GM12878 (cell line): ENCODE results near the gene ERCC1.

Source experiments
- BCL11A ChIP-seq: IDR thresholded peaks from 2 replicates; pipeline ENCODE4 v1.6.1; 2011; ENCODE audit warnings: low read depth, low read length
- EP300 ChIP-seq, 2 experiments: fragments of 150-350 bp in 1 of 2; IDR thresholded peaks; 2 replicates each; pipeline ENCODE4 v1.6.1; 2011 to 2012; ENCODE audit warnings: low read depth in 2 of 2, low read length in 2 of 2, borderline replicate concordance in 1 of 2, improper control_type of control experiment in 1 of 2, inconsistent platforms in 1 of 2; ENCODE audit not compliant: control insufficient read depth in 1 of 2
- HDAC2 ChIP-seq: fragments of 200-600 bp; sonication (generic); IDR thresholded peaks from 2 replicates; pipeline ENCODE4 v1.6.1; 2017
- JUND ChIP-seq: IDR thresholded peaks from 2 replicates; pipeline ENCODE4 v1.6.1; 2012; ENCODE audit warnings: low read depth, mild to moderate bottlenecking, low read length, improper control_type of control experiment, moderate library complexity
- POLR2AphosphoS5 ChIP-seq: IDR thresholded peaks from 2 replicates; pipeline ENCODE4 v1.6.1; 2011; ENCODE audit warnings: mild to moderate bottlenecking, low read length, inconsistent platforms
- TF ChIP-seq, protein P1 (sequence below), 3 experiments: IDR thresholded peaks in 2 of 3; conservative IDR thresholded peaks in 1 of 3; 2 replicates each; pipeline ENCODE4 v1.5.1; 2011; ENCODE audit warnings: low read depth in 3 of 3, low read length in 3 of 3, mild to moderate bottlenecking in 3 of 3, control low read depth in 2 of 3, moderate library complexity in 2 of 3, inconsistent platforms in 1 of 3, mixed read lengths in 1 of 3; ENCODE audit not compliant: control insufficient read depth in 2 of 3, insufficient read depth in 1 of 3; ENCODE audit errors: extremely low read depth in 1 of 3
- TF ChIP-seq, protein P2 (sequence below): IDR thresholded peaks from 2 replicates; pipeline ENCODE4 v1.6.1; 2012; ENCODE audit warnings: improper control_type of control experiment, low read depth, low read length; ENCODE audit not compliant: insufficient replicate concordance
- TF ChIP-seq, protein P3 (sequence below): fragments of 150-350 bp; IDR thresholded peaks from 2 replicates; pipeline ENCODE4 v1.6.1; 2016; ENCODE audit warnings: low read depth, low read length

DNA sequence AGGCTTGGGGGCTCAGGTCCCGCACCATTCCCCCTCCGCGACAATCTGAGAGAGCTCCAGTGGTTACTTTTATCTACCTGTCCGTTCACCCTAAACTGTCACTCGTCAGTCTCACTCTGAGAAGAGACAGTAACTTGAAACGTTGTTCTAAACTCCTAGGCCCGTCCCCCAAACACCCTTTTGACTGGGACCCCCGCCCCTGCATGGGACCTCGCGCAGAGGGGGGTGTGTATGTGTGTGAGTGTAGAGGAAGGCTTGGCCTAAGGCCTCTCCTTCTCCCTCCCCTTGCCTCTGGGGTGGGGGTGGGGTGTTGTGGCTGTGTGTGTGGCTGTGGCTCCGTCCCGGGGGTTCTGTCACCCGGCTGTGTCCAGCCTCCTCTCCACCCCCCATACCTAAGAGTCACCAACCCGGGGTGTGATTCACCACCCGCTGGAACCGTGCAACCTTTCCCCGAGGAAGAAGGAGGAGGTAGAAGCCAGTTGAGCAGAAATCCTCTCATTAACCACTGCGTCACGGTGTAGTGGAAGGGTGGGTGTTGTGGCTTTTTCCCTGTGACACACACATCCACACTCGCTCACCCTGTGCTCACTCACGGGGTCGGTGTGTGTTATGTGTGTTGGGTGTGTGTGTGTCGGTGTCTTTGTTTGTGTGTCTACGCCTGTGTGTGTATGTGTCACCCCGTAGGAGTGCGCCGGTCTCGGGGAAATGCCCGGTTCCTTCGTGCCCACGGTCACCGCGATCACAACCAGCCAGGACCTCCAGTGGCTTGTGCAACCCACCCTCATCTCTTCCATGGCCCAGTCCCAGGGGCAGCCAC is 46.4 kb upstream of the ERCC1 start:
- TF ChIP-seq POLR2AphosphoS5 (0 out of 2 replicates have a peak, but pooled peaks have one; percentile 52), HDAC2 (no peak), JUND (no peak), EP300 (IDR thresholded peaks at IDR 0.05; ENCODE audit: borderline replicate concordance in 1 of 2, control insufficient read depth in 1 of 2, low read depth in 2 of 2, low read length in 2 of 2) (no peak), BCL11A (no peak)
- TF ChIP-seq, protein P1, sequence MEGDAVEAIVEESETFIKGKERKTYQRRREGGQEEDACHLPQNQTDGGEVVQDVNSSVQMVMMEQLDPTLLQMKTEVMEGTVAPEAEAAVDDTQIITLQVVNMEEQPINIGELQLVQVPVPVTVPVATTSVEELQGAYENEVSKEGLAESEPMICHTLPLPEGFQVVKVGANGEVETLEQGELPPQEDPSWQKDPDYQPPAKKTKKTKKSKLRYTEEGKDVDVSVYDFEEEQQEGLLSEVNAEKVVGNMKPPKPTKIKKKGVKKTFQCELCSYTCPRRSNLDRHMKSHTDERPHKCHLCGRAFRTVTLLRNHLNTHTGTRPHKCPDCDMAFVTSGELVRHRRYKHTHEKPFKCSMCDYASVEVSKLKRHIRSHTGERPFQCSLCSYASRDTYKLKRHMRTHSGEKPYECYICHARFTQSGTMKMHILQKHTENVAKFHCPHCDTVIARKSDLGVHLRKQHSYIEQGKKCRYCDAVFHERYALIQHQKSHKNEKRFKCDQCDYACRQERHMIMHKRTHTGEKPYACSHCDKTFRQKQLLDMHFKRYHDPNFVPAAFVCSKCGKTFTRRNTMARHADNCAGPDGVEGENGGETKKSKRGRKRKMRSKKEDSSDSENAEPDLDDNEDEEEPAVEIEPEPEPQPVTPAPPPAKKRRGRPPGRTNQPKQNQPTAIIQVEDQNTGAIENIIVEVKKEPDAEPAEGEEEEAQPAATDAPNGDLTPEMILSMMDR (IDR thresholded peaks at IDR 0.05 in 2 of 3, conservative IDR thresholded peaks at IDR 0.05 in 1 of 3; ENCODE audit: control insufficient read depth in 2 of 3, extremely low read depth in 1 of 3, insufficient read depth in 1 of 3, low read depth in 3 of 3, low read length in 3 of 3), result no peak
- TF ChIP-seq, protein P2, sequence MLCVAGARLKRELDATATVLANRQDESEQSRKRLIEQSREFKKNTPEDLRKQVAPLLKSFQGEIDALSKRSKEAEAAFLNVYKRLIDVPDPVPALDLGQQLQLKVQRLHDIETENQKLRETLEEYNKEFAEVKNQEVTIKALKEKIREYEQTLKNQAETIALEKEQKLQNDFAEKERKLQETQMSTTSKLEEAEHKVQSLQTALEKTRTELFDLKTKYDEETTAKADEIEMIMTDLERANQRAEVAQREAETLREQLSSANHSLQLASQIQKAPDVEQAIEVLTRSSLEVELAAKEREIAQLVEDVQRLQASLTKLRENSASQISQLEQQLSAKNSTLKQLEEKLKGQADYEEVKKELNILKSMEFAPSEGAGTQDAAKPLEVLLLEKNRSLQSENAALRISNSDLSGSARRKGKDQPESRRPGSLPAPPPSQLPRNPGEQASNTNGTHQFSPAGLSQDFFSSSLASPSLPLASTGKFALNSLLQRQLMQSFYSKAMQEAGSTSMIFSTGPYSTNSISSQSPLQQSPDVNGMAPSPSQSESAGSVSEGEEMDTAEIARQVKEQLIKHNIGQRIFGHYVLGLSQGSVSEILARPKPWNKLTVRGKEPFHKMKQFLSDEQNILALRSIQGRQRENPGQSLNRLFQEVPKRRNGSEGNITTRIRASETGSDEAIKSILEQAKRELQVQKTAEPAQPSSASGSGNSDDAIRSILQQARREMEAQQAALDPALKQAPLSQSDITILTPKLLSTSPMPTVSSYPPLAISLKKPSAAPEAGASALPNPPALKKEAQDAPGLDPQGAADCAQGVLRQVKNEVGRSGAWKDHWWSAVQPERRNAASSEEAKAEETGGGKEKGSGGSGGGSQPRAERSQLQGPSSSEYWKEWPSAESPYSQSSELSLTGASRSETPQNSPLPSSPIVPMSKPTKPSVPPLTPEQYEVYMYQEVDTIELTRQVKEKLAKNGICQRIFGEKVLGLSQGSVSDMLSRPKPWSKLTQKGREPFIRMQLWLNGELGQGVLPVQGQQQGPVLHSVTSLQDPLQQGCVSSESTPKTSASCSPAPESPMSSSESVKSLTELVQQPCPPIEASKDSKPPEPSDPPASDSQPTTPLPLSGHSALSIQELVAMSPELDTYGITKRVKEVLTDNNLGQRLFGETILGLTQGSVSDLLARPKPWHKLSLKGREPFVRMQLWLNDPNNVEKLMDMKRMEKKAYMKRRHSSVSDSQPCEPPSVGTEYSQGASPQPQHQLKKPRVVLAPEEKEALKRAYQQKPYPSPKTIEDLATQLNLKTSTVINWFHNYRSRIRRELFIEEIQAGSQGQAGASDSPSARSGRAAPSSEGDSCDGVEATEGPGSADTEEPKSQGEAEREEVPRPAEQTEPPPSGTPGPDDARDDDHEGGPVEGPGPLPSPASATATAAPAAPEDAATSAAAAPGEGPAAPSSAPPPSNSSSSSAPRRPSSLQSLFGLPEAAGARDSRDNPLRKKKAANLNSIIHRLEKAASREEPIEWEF, result no peak
- TF ChIP-seq, protein P3, sequence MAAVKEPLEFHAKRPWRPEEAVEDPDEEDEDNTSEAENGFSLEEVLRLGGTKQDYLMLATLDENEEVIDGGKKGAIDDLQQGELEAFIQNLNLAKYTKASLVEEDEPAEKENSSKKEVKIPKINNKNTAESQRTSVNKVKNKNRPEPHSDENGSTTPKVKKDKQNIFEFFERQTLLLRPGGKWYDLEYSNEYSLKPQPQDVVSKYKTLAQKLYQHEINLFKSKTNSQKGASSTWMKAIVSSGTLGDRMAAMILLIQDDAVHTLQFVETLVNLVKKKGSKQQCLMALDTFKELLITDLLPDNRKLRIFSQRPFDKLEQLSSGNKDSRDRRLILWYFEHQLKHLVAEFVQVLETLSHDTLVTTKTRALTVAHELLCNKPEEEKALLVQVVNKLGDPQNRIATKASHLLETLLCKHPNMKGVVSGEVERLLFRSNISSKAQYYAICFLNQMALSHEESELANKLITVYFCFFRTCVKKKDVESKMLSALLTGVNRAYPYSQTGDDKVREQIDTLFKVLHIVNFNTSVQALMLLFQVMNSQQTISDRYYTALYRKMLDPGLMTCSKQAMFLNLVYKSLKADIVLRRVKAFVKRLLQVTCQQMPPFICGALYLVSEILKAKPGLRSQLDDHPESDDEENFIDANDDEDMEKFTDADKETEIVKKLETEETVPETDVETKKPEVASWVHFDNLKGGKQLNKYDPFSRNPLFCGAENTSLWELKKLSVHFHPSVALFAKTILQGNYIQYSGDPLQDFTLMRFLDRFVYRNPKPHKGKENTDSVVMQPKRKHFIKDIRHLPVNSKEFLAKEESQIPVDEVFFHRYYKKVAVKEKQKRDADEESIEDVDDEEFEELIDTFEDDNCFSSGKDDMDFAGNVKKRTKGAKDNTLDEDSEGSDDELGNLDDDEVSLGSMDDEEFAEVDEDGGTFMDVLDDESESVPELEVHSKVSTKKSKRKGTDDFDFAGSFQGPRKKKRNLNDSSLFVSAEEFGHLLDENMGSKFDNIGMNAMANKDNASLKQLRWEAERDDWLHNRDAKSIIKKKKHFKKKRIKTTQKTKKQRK, result no peak
